VCaP (cell line): ENCODE measurements around the gene EVC2.

Experiments used
- H3K27ac ChIP-seq: fragments of 450-650 bp; 2 replicates; pipeline ENCODE4 v1.5.1; 2017
- CTCF ChIP-seq: fragments of 450-650 bp; conservative IDR thresholded peaks from 2 replicates; pipeline ENCODE4 v1.5.1; 2017; ENCODE audit warnings: mild to moderate bottlenecking, moderate library complexity

EVC2 gene

GRCh38 chr4:5558502-5558901 is 149.9 kb downstream of the EVC2 start:
- H3K27ac ChIP-seq = no peak overlapping the region
- TF ChIP-seq CTCF = no peak

DNA sequence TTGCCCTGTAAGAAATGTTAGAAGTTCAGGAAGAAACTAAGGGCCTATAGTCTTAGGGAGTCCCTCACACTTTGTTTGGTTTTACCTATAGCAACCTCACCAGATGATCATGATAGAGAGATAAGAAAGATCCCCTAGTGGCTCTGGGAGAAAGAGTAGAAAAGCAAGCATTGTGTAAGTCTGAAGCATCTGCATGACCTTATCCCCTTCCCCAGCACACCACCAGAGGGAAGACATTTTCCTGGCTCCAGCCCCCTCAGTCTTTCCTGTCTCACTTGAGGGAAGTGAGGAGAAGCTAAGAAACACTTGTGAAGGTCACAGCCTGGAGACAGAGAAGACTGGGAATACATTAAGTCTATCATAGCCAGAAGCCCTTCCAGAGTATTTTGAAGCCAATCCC is 154.0 kb downstream of the EVC2 start:
- TF ChIP-seq CTCF = no peak
- H3K27ac ChIP-seq = no peak overlapping the region

GRCh38 chr4:5553801-5554200 is 154.6 kb downstream of the EVC2 start:
- no peak for TF ChIP-seq CTCF
- no peak overlapping the region for H3K27ac ChIP-seq

- no peak for TF ChIP-seq CTCF
- H3K27ac ChIP-seq = no peak overlapping the region
These were observed 155.9 kb downstream of the EVC2 start for GRCh38 chr4:5552451-5552850.

DNA sequence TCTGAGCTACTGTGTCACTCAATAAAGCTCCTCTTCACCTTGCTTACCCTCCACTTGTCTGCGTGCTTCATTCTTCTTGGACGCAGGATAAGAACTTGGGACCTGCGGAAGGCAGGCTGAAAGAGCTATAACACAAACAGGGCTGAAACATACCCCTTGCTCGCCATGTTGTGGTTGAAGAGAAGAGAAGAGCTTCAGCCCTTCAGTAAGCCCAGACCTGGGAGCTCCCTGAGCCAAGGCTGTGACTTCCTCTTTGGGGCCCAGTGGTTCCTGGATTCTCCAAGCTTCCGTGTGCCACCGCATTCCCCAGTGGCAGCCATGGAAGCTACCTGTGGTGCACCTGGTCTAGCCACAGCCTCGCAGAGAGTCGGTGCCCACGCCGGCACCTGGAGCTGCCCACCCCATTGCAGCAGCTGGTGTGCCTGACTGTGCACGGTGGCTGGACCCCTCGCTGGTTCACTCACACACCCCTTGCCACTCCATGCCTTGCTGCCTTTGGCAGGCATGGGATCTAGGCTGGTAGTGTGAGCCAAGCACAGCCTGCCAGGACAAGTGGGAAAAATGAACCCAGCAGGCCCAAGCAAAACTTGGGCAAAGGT is 160.6 kb downstream of the EVC2 start:
- H3K27ac ChIP-seq = no peak overlapping the region
- TF ChIP-seq CTCF = no peak

DNA sequence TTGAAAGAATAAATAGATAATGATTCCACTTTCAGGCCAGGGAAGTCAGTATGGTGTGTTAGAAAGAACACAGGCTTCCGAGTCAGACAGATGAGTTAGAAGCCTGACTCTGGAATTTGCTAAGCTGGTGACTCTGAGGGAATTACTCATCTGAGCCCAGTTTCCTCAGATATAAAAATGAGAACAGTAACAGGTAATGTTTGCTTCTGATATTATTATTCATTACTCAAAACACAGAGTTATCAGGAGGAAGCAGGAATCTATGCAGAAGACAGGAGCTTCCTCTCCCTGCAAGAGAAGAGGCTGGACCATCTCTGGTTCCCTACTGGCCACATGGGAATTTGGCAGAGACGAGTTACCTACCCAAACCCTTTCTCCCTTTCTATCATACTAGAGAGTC is 163.1 kb downstream of the EVC2 start:
- TF ChIP-seq CTCF = no peak
- H3K27ac ChIP-seq = no peak overlapping the region

DNA sequence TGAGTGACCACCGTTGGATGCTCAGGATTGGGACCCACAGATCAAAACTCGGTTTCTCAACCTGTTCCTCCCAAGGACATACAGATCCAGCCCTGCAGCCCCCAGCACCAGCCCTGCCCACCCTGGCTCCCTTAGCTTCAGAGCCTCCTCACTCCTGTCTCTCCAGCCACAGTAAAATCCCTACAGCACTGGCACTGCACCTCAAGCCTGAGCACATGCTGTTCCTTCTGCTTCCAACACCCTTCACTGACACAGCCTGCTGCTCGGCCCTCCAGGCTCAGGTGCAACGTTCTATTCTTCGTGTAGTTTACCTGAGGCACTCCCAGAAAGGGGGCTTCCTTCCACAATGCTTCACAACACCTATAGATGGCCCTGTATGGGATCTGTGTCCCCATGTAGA is 163.6 kb downstream of the EVC2 start:
- no peak for TF ChIP-seq CTCF
- H3K27ac ChIP-seq = no peak overlapping the region
